ENCODE measurements around the gene RGS7. TPM values are rescaled to one million over a fixed set of nuclear protein-coding genes. Genes with fewer than 3 reads are reported as not detected.

Gene RGS7
- total RNA-seq, 4 donors from 2014 or later: 0.39 TPM; not detected in 3

GRCh38 chr1:240876071-240876470, 480.9 kb downstream of the RGS7 start:
- H3K4me3 ChIP-seq (replicated peaks in 1 of 3): no peak overlapping the region
- no peak for DNase-seq
- intact Hi-C loops (cut with DNase I): no loop called here
- WGBS, 2 donors: 70 to 86% methylated on average over 4 of the region's 4 CpGs
- H3K36me3 ChIP-seq: no peaks in the 10 kb centered on the region
- H3K27me3 ChIP-seq: no peaks in the 10 kb centered on the region
- no peak overlapping the region for H3K27ac ChIP-seq
- no peaks in the 10 kb centered on the region for H3K4me1 ChIP-seq
- TF ChIP-seq POLR2A (IDR thresholded peaks at IDR 0.05) (no peak), CTCF (IDR thresholded peaks at IDR 0.05) (no peak)
- no peaks in the 10 kb centered on the region for H3K9me3 ChIP-seq

GRCh38 chr1:240869071-240869470, 487.9 kb downstream of the RGS7 start:
- DNase-seq: no peak
- 95 to 97% methylated on average over 3 of the region's 3 CpGs for WGBS, 2 donors
- Histone ChIP-seq H3K36me3 (no peaks in the 10 kb centered on the region), H3K4me3 (replicated peaks in 1 of 3) (no peak overlapping the region), H3K4me1 (no peaks in the 10 kb centered on the region), H3K9me3 (no peaks in the 10 kb centered on the region), H3K27ac (no peak overlapping the region), H3K27me3 (no peaks in the 10 kb centered on the region)
- intact Hi-C loops (cut with DNase I): no loop called here
- TF ChIP-seq CTCF (IDR thresholded peaks at IDR 0.05) (no peak), POLR2A (IDR thresholded peaks at IDR 0.05) (no peak)

GRCh38 chr1:240866724-240867123, 490.3 kb downstream of the RGS7 start:
- Histone ChIP-seq H3K4me1 (no peaks in the 10 kb centered on the region), H3K36me3 (no peaks in the 10 kb centered on the region), H3K27ac (no peak overlapping the region), H3K27me3 (no peaks in the 10 kb centered on the region), H3K9me3 (no peaks in the 10 kb centered on the region), H3K4me3 (replicated peaks in 1 of 3) (no peak overlapping the region)
- intact Hi-C loops (cut with DNase I): no loop called here
- WGBS, 2 donors: 58 to 68% methylated on average over 2 of the region's 2 CpGs
- TF ChIP-seq CTCF (IDR thresholded peaks at IDR 0.05) (no peak), POLR2A (IDR thresholded peaks at IDR 0.05) (no peak)
- no peak for DNase-seq

- no peak for DNase-seq
- Histone ChIP-seq H3K4me1 (no peaks in the 10 kb centered on the region), H3K36me3 (no peaks in the 10 kb centered on the region), H3K27me3 (no peaks in the 10 kb centered on the region), H3K9me3 (no peaks in the 10 kb centered on the region), H3K4me3 (replicated peaks in 1 of 3) (no peak overlapping the region), H3K27ac (no peak overlapping the region)
- intact Hi-C loops (cut with DNase I): no loop called here
- TF ChIP-seq POLR2A (IDR thresholded peaks at IDR 0.05): no peak
- no peak for TF ChIP-seq CTCF (IDR thresholded peaks at IDR 0.05)
- WGBS, 2 donors: 82 to 88% methylated on average over 3 of the region's 3 CpGs
Measured at GRCh38 chr1:240860023-240860422, 497.0 kb downstream of the RGS7 start.

GRCh38 chr1:240854367-240854766, 502.6 kb downstream of the RGS7 start:
- intact Hi-C loops (cut with DNase I): no loop called here
- TF ChIP-seq POLR2A (IDR thresholded peaks at IDR 0.05) (no peak), CTCF (IDR thresholded peaks at IDR 0.05) (no peak)
- no peak for DNase-seq
- Histone ChIP-seq H3K4me3 (replicated peaks in 1 of 3) (no peak overlapping the region), H3K27ac (no peak overlapping the region), H3K27me3 (no peaks in the 10 kb centered on the region), H3K9me3 (no peaks in the 10 kb centered on the region), H3K4me1 (no peaks in the 10 kb centered on the region), H3K36me3 (no peaks in the 10 kb centered on the region)
- 69 to 86% methylated on average over 6 of the region's 6 CpGs for WGBS, 2 donors

Data from thyroid gland (tissue), 4 donors.